Activated CD8-positive, alpha-beta T cell treated with anti-CD3 and anti-CD28 coated beads, Interleukin-2, amount 10 ng/mL, durations not matched to agents 7 days and 5 days (primary cell): ENCODE data around the gene EDEM1. TPM values are rescaled to one million over a fixed set of nuclear protein-coding genes. Genes with fewer than 3 reads are reported as not detected.
"Not testable (repeated sequence)": the region's sequence is repeated elsewhere in the genome, so short reads cannot be mapped to it uniquely, and the experiment has no call there.

Source experiments
- ATAC-seq: fragments of 150-1000 bp; cut with Tn5 transposase; one replicate; pipeline ENCODE4 v1.10.0; 2021; ENCODE audit warnings: moderate library complexity
- CTCF ChIA-PET: fragments of 350-600 bp; sonication (Branson Sonifier 250); formaldehyde crosslinking; loops from one replicate; lab custom pipeline; 2021; ENCODE audit warnings: antibody characterized with exemption; lab: Charles Lee
- POLR2A ChIA-PET: fragments of 350-600 bp; sonication (Branson Sonifier 250); formaldehyde crosslinking; loops from one replicate; lab custom pipeline; 2021; ENCODE audit warnings: antibody characterized with exemption; lab: Charles Lee
- DNase-seq: peaks from one replicate; pipeline ENCODE4 v3.0.0-alpha.2; 2020
- H3K27ac Mint-ChIP-seq: one replicate; pipeline ENCODE4 v1.8.0; 2021; ENCODE audit warnings: mild to moderate bottlenecking, mixed read lengths
- H3K27me3 Mint-ChIP-seq: one replicate; pipeline ENCODE4 v1.8.0; 2021; ENCODE audit warnings: low read depth, mixed read lengths
- H3K36me3 Mint-ChIP-seq: one replicate; pipeline ENCODE4 v1.8.0; 2021; ENCODE audit warnings: low read depth, mixed read lengths
- H3K4me1 Mint-ChIP-seq: one replicate; pipeline ENCODE4 v1.8.0; 2021; ENCODE audit warnings: low read depth, mixed read lengths
- H3K4me3 Mint-ChIP-seq: one replicate; pipeline ENCODE4 v1.8.0; 2021; ENCODE audit warnings: mild to moderate bottlenecking, mixed read lengths
- H3K9me3 Mint-ChIP-seq: one replicate; pipeline ENCODE4 v1.8.0; 2022; ENCODE audit warnings: mixed read lengths; ENCODE audit not compliant: insufficient read depth
- total RNA-seq, 2 experiments: library from RNA; stranded (reverse); gene quantifications; one replicate each; pipeline ENCODE4 v1.2.3, GENCODE V29; 2021

Gene EDEM1
- total RNA-seq, result 10 to 100 TPM; 81.7 to 84.3 TPM

- ChIA-PET POLR2A (interaction anchor here (1.1 to 3.9 kb wide), 5 partner anchors 10 to 353 kb away, joined by 3 to 56 read pairs (median 5); partner anchors contain the start of genes ARL8B and BHLHE40), CTCF (interaction anchor here (1.3 to 3.3 kb wide), 7 partner anchors 10 to 476 kb away, joined by 3 to 19 read pairs (median 5); partner anchors contain the start of gene ARL8B)
- Mint-ChIP-seq H3K9me3 (no peaks in the 10 kb centered on the region), H3K27ac (peak within 1 kb of the TSS; percentile 99), H3K4me1 (peaks cover 31% of the 10 kb centered on the region), H3K4me3 (peak within 1 kb of the TSS; percentile 96), H3K36me3 (peaks cover 31% of the 10 kb centered on the region), H3K27me3 (no peaks in the 10 kb centered on the region)
- DNase-seq (peak; percentile 94), ATAC-seq (peak; percentile 95)
These were observed at the start of gene EDEM1 for GRCh38 chr3:5187156-5187919. TSS of gene EDEM1 (plus strand) at chr3:5187707. CDS start at chr3:5187806, 99 bp downstream.

DNA sequence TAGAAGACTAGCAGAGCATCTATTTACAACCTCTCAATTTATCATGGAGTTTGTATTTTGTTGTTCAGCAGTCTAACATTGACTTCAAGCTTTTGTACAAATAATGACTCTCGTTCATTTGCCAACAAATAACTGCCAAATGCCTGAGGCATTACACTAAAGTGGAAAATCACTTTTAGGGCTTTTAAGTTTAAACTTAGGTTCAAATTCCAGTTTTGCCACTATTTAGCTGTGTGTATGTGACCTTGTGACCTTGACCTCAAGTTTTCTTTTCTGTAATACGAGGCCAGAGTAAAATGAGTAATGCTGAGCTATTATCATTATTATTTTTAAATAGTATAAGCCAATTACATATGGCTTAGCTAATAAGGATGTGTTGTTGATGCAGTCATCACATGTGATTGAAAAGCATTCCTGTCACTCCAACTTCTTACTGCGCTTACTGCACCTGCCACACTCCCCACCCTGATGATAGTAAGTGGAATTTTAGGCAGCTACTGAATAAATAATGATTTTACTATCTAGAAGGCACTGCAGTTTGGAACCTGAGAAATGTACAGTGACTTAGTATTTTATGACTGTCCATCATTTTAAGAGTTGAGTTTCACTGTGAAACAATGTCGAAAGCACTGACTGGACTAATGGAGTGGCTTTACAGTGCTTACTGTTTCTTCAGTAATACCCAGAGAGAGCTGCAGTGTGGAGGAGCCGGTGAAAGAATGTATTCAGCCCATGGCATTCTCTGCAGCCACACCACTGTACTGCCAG lies 49.1 kb upstream of the EDEM1 start:
- POLR2A ChIA-PET, result no interaction called here
- DNase-seq (no peak), ATAC-seq (no peak)
- no peaks in the 10 kb centered on the region for H3K27me3 Mint-ChIP-seq
- peak overlapping the region; percentile 18 for H3K27ac Mint-ChIP-seq
- H3K4me3 Mint-ChIP-seq, result no peak overlapping the region
- CTCF ChIA-PET, result interaction anchor here (0.9 to 1.2 kb wide), 5 partner anchors 15 to 96 kb away, joined by 3 to 5 read pairs (median 4); no protein-coding TSS in a partner anchor
- H3K4me1 Mint-ChIP-seq, result peaks cover 36% of the 10 kb centered on the region
- H3K9me3 Mint-ChIP-seq, result peaks cover 3% of the 10 kb centered on the region
- H3K36me3 Mint-ChIP-seq, result peaks cover 36% of the 10 kb centered on the region

DNA sequence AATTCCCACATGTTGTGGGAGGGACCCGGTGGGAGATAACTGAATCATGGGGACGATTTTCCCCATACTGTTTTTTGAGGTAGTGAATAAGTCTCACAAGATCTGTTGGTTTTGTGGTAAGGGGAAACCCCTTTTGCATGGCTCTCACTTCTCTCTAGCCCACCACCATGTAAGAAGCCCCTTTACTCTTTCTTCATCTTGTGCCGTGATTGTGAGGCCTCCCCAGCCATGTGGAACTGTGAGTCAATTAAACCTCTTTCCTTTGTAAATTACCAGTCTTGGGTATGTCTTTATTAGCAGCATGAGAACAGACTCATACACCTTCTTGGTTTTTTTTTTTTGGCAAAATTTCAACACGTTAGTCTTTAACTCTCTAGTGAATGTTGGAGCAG lies 47.3 kb upstream of the EDEM1 start:
- ChIA-PET POLR2A (no interaction called here), CTCF (interaction anchor here (1.5 kb wide), 1 partner anchor 17 kb away, joined by 4 read pairs; no protein-coding TSS in a partner anchor)
- DNase-seq (no peak), ATAC-seq (no peak)
- no peaks in the 10 kb centered on the region for H3K27me3 Mint-ChIP-seq
- no peak overlapping the region for H3K27ac Mint-ChIP-seq
- peaks cover 36% of the 10 kb centered on the region for H3K4me1 Mint-ChIP-seq
- H3K36me3 Mint-ChIP-seq, result peaks cover 50% of the 10 kb centered on the region
- no peak overlapping the region for H3K4me3 Mint-ChIP-seq
- H3K9me3 Mint-ChIP-seq, result peaks cover 8% of the 10 kb centered on the region

GRCh38 chr3:5140839-5141238 lies 46.7 kb upstream of the EDEM1 start:
- DNase-seq, result peak; percentile 20
- H3K4me3 Mint-ChIP-seq, result no peak overlapping the region
- POLR2A ChIA-PET, result no interaction called here
- CTCF ChIA-PET, result interaction anchor here (1.5 kb wide), 1 partner anchor 18 kb away, joined by 4 read pairs; no protein-coding TSS in a partner anchor
- peaks cover 56% of the 10 kb centered on the region for H3K36me3 Mint-ChIP-seq
- H3K27ac Mint-ChIP-seq, result no peak overlapping the region
- ATAC-seq, result no peak
- H3K27me3 Mint-ChIP-seq, result no peaks in the 10 kb centered on the region
- H3K4me1 Mint-ChIP-seq, result peaks cover 36% of the 10 kb centered on the region
- H3K9me3 Mint-ChIP-seq, result peaks cover 8% of the 10 kb centered on the region

GRCh38 chr3:5141760-5142159 lies 45.7 kb upstream of the EDEM1 start:
- ATAC-seq, result no peak
- DNase-seq, result no peak
- H3K4me3 Mint-ChIP-seq, result no peak overlapping the region
- ChIA-PET POLR2A (no interaction called here), CTCF (no interaction called here)
- H3K9me3 Mint-ChIP-seq, result peaks cover 12% of the 10 kb centered on the region
- H3K27ac Mint-ChIP-seq, result no peak overlapping the region
- no peaks in the 10 kb centered on the region for H3K27me3 Mint-ChIP-seq
- H3K36me3 Mint-ChIP-seq, result peaks cover 62% of the 10 kb centered on the region
- H3K4me1 Mint-ChIP-seq, result peaks cover 28% of the 10 kb centered on the region

DNA sequence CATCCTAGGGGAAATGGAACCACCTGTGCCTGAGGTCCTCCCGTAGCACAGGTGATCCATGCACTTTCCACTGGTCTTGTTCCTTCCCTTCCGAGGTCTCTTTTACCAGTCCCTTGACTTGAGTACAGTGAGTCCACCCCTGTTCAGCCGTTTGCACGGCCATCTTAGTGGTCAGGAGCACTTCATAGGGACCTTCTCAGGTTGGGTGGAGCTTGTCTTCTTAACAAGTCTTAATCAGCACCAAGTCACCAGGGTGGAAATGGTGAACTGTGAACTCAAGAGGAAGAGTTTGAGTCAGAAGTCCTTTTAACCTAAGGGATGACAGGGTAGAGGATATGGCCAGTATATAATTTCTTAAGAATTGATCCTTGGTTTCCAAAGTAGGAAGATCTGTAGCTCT lies 44.0 kb upstream of the EDEM1 start:
- ChIA-PET CTCF (no interaction called here), POLR2A (no interaction called here)
- Mint-ChIP-seq H3K9me3 (peaks cover 24% of the 10 kb centered on the region), H3K4me3 (no peak overlapping the region), H3K4me1 (peaks cover 20% of the 10 kb centered on the region), H3K27ac (no peak overlapping the region), H3K27me3 (no peaks in the 10 kb centered on the region), H3K36me3 (peaks cover 75% of the 10 kb centered on the region)
- no peak for ATAC-seq
- DNase-seq, result no peak

DNA sequence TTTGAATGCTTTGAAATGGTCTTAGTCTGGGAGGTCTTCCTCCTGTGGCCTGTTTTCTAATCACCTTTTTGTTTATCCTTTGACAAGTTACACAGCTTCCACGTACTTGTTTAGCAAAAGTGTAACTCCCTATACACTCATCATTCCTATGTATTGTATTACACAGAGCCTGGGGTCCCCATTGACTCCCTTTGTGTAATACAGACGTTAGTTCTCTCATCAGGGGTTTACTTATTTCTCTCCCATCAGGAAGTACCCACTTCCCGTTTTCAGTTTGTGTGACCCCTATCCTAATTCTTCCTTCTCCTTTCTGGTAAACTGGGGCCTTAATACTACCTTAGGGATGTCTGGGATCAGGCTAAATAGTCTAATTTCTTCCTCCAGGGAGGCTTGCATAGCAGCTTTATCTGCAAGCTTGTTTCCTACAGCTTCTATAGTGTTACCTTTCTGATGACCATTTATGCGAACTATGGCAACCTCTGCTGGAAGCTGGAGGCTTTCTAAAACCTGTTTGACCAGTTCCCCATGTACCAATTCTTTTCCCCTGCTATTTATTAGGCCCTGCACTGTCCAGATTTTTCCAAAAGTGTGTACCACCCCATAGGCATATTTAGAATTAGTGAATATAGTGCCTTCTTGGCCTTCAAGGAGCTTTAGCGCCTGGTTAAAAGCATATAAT lies 43.1 kb upstream of the EDEM1 start:
- Mint-ChIP-seq H3K4me3 (no peak overlapping the region), H3K36me3 (peaks cover 83% of the 10 kb centered on the region), H3K4me1 (peaks cover 16% of the 10 kb centered on the region), H3K27me3 (no peaks in the 10 kb centered on the region), H3K27ac (no peak overlapping the region), H3K9me3 (peaks cover 24% of the 10 kb centered on the region)
- CTCF ChIA-PET, result no interaction called here
- ATAC-seq, result no peak
- POLR2A ChIA-PET, result no interaction called here
- no peak for DNase-seq

GRCh38 chr3:5145120-5145519 lies 42.4 kb upstream of the EDEM1 start:
- Mint-ChIP-seq H3K4me1 (peaks cover 9% of the 10 kb centered on the region), H3K36me3 (peaks cover 85% of the 10 kb centered on the region), H3K9me3 (peaks cover 24% of the 10 kb centered on the region), H3K4me3 (no peak overlapping the region), H3K27ac (no peak overlapping the region), H3K27me3 (no peaks in the 10 kb centered on the region)
- POLR2A ChIA-PET, result no interaction called here
- DNase-seq, result no peak
- no peak for ATAC-seq
- CTCF ChIA-PET, result no interaction called here

GRCh38 chr3:5147152-5147551 lies 40.4 kb upstream of the EDEM1 start:
- CTCF ChIA-PET, result interaction anchor here (1.6 kb wide), 1 partner anchor 26 kb away, joined by 5 read pairs; no protein-coding TSS in a partner anchor
- POLR2A ChIA-PET, result not testable (repeated sequence)
- peaks cover 24% of the 10 kb centered on the region for H3K9me3 Mint-ChIP-seq

DNA sequence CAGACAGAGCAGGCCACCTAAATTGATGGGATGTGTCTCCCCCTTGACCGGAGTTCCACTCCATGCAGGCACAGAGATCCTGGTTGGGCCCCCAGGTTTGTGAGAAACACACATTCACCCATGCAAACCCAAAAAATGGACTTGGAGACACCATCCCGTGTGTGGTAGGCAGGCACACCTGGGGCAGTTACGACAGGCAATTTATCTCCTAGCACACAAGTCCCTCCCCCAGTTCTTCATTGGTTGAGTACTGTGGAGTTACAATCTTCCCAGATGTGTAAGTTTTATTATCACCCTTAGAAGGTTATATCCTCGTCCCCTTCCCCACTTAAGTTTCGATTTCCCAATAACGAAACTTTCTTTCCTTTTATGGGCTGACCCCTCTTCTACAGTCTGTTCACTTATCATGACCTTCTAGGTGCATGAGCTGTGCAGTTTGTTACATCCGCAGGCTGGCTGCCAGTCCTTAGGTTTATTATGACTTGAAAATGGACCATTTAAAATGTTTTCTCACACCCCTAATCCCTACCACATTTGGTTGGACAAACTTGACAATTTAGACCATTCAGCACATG lies 38.1 kb upstream of the EDEM1 start:
- POLR2A ChIA-PET, result no interaction called here
- DNase-seq (no peak), ATAC-seq (no peak)
- peaks cover 57% of the 10 kb centered on the region for H3K36me3 Mint-ChIP-seq
- peaks cover 3% of the 10 kb centered on the region for H3K4me1 Mint-ChIP-seq
- peaks cover 17% of the 10 kb centered on the region for H3K9me3 Mint-ChIP-seq
- H3K27ac Mint-ChIP-seq, result no peak overlapping the region
- H3K27me3 Mint-ChIP-seq, result no peaks in the 10 kb centered on the region
- CTCF ChIA-PET, result no interaction called here
- H3K4me3 Mint-ChIP-seq, result no peak overlapping the region

More at GRCh38 chr3:5147152-5147551, 40.4 kb upstream of the EDEM1 start:
- not testable (repeated sequence) for ATAC-seq, H3K27ac Mint-ChIP-seq, H3K4me3 Mint-ChIP-seq, H3K4me1 Mint-ChIP-seq, H3K27me3 Mint-ChIP-seq, DNase-seq
- H3K36me3 Mint-ChIP-seq, result peaks cover 71% of the 10 kb centered on the region

DNA sequence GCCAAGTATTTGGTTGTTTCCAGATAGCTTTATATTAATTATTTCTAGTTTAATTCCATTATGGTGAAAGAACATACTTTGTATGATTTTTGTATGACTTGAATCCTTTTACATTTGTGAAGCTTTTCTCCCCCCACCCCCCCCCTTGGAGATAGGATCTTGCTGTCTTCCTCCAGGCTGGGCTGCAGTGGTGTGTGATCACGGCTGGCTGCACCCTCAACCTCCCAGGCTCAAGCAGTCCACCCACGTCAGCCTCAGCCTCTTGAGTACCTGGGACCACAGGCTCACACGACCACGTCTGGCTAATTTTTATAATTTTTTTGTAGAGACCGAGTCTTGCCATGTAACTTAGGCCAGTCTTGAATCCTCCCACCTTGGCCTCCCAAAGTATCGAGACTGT lies 35.9 kb upstream of the EDEM1 start:
- Mint-ChIP-seq H3K27ac (no peak overlapping the region), H3K4me1 (peaks cover 5% of the 10 kb centered on the region), H3K27me3 (no peaks in the 10 kb centered on the region), H3K9me3 (peaks cover 14% of the 10 kb centered on the region), H3K4me3 (no peak overlapping the region), H3K36me3 (peaks cover 47% of the 10 kb centered on the region)
- ATAC-seq, result no peak
- ChIA-PET POLR2A (no interaction called here), CTCF (interaction anchor here (1.3 kb wide), 1 partner anchor 17 kb away, joined by 3 read pairs; no protein-coding TSS in a partner anchor)
- DNase-seq, result no peak
